Measurements from ENCODE around the gene CEP164.

GRCh38 chr11:117385471-117385870, 57.8 kb downstream of the CEP164 start:
- TF ChIP-seq EZH2phosphoT487 (IDR thresholded peaks at IDR 0.05; ENCODE audit: borderline replicate concordance, low read length) (no peak), CTCF (conservative IDR thresholded peaks at IDR 0.05; ENCODE audit: low read depth, low read length) (no peak), EZH2 (IDR thresholded peaks at IDR 0.05; ENCODE audit: low read length, unreplicated experiment) (no peak)

Measured in PC-3 (cell line).